GM20431 (cell line): Measurements from ENCODE around the gene JMJD1C.

Experiments
- in situ Hi-C: fragments of 300-500 bp; cut with MseI, MboI; formaldehyde crosslinking; loops from one replicate; pipeline ENCODE4 v1.15.0; 2020; ENCODE audit warnings: low sequenced_read_pairs; ENCODE audit not compliant: unreplicated experiment

The JMJD1C gene

GRCh38 chr10:63439607-63440006 is 26.2 kb downstream of the JMJD1C start:
- in situ Hi-C loops: no loop called here

- in situ Hi-C loops: no loop called here
Observed at GRCh38 chr10:63438506-63439498, 27.0 kb downstream of the JMJD1C start.

- in situ Hi-C loops: no loop called here
Observed at GRCh38 chr10:63437116-63437949, 28.4 kb downstream of the JMJD1C start.

GRCh38 chr10:63436225-63436624 is 29.6 kb downstream of the JMJD1C start:
- in situ Hi-C loops: no loop called here

GRCh38 chr10:63434866-63435854 is 30.6 kb downstream of the JMJD1C start:
- in situ Hi-C loops: no loop called here

- in situ Hi-C loops: no loop called here
Observed at GRCh38 chr10:63431962-63432797, 33.6 kb downstream of the JMJD1C start.

GRCh38 chr10:63430999-63431356 is 34.8 kb downstream of the JMJD1C start:
- in situ Hi-C loops: no loop called here

GRCh38 chr10:63430091-63430998 is 35.4 kb downstream of the JMJD1C start:
- in situ Hi-C loops: no loop called here

- in situ Hi-C loops: no loop called here
Observed at GRCh38 chr10:63429281-63429680, 36.5 kb downstream of the JMJD1C start.

GRCh38 chr10:63427013-63427412 is 38.8 kb downstream of the JMJD1C start:
- in situ Hi-C loops: no loop called here

- in situ Hi-C loops: no loop called here
Observed at GRCh38 chr10:63425512-63425911, 40.3 kb downstream of the JMJD1C start.

- in situ Hi-C loops: no loop called here
Observed at GRCh38 chr10:63424576-63424975, 41.2 kb downstream of the JMJD1C start.

- in situ Hi-C loops: no loop called here
Observed at GRCh38 chr10:63423494-63423893, 42.3 kb downstream of the JMJD1C start.

- in situ Hi-C loops: no loop called here
Observed at GRCh38 chr10:63421591-63421990, 44.2 kb downstream of the JMJD1C start.

GRCh38 chr10:63416376-63416775 is 49.4 kb downstream of the JMJD1C start:
- in situ Hi-C loops: no loop called here

- in situ Hi-C loops: no loop called here
Observed at GRCh38 chr10:63415640-63416244, 50.0 kb downstream of the JMJD1C start.

- in situ Hi-C loops: no loop called here
Observed at GRCh38 chr10:63414481-63415260, 51.1 kb downstream of the JMJD1C start.
